Measurements from ENCODE around the gene TGM2. TPM values are rescaled to one million over a fixed set of nuclear protein-coding genes. Genes with fewer than 3 reads are reported as not detected.

The TGM2 gene
- total and polyA plus RNA-seq, 9 of the 15 experiments (the other 6 are each of a cell fraction or from before 2014, with no cell fraction given), result 5.5 to 78.5 (median 37.6) TPM

- Histone ChIP-seq H3K27ac (ENCODE audit: extremely low read depth, low read depth, low read length) (peak overlapping the region; percentile 47; the same call in 2 of the 3 replicates), H3K4me2 (ENCODE audit: insufficient read depth, low read length) (peak overlapping the region; percentile 39), H4K20me1 (replicated peaks; ENCODE audit: control insufficient read depth, insufficient read depth, low read length) (0 out of 2 replicates have a peak, but pooled peaks cover 5% of the 10 kb centered on the region), H3K4me3 (no peak overlapping the region), H2AFZ (ENCODE audit: low read depth, low read length) (peak overlapping the region; percentile 24; the same call in 1 of the 2 replicates), H3K36me3 (ENCODE audit: control insufficient read depth, insufficient read depth, low read length) (peaks cover 72% of the 10 kb centered on the region; the same call in 2 of the 3 replicates), H3K9me3 (replicated peaks; ENCODE audit: control insufficient read depth, insufficient read depth, low read depth, low read length) (no peaks in the 10 kb centered on the region), H3K27me3 (ENCODE audit: control insufficient read depth in 2 of 2, insufficient read depth in 2 of 2, low read length in 2 of 2) (no peaks in the 10 kb centered on the region), H3K9me1 (ENCODE audit: control insufficient read depth, insufficient read depth, low read length) (no peaks in the 10 kb centered on the region), H3K79me2 (ENCODE audit: control insufficient read depth, insufficient read depth, low read length) (no peaks in the 10 kb centered on the region), H3K4me1 (replicated peaks in 1 of 2; ENCODE audit: control insufficient read depth in 2 of 2, insufficient read depth in 2 of 2, low read length in 2 of 2) (peaks cover 16 to 31% of the 10 kb centered on the region in 2 experiments), H3K9ac (ENCODE audit: insufficient read depth in 1 of 2, low read depth in 2 of 2, low read length in 2 of 2) (peak overlapping the region; percentile 22 to 86; a peak in 2 of 4 replicates)
- FAIRE-seq (peak; percentile 80), ATAC-seq (peak; percentile 67), DNase-seq (ENCODE audit: extremely low read depth in 1 of 4, low spot score in 3 of 4) (peak; percentile 44 to 59 (median 58))
- ChIA-PET CTCF (ENCODE audit: low intra/inter-chr PET ratio) (no interaction called here), POLR2A (interaction anchor here (0.5 to 0.6 kb wide), 2 partner anchors 12 to 56 kb away, joined by 3 read pairs; no protein-coding TSS in a partner anchor)
- BruUV-seq (replicated peaks), result no TSS peak
- intact Hi-C loops (cut with micrococcal nuclease), result no loop called here
- in situ Hi-C loops (cut with MboI), result no loop called here
- 31% methylated on average over 8 of the region's 9 CpGs for WGBS (ENCODE audit: insufficient coverage, low coverage, missing lambda C conversion rate)
- TF ChIP-seq AFF1 (IDR thresholded peaks at IDR 0.05; ENCODE audit: low read depth in 1 of 2, partially characterized antibody in 2 of 2) (no peak), KDM4B (IDR thresholded peaks at IDR 0.05; ENCODE audit: borderline replicate concordance in 2 of 2, low read depth in 1 of 2) (no peak), KAT7 (CRISPR knock-in tag; IDR thresholded peaks at IDR 0.05; ENCODE audit: borderline replicate concordance) (no peak), ZNF175 (CRISPR knock-in tag; IDR thresholded peaks at IDR 0.05; ENCODE audit: low read depth) (0 out of 2 replicates have a peak, but pooled peaks have one; percentile 21), ZBTB34 (CRISPR knock-in tag; IDR thresholded peaks at IDR 0.05) (no peak), ASH1L (IDR thresholded peaks at IDR 0.05; ENCODE audit: borderline replicate concordance, low read depth, partially characterized antibody) (no peak), TEAD4 (IDR thresholded peaks at IDR 0.05; ENCODE audit: low read length) (peak; percentile 55), TEAD4 (CRISPR knock-in tag; IDR thresholded peaks at IDR 0.05; ENCODE audit: borderline replicate concordance) (no peak), HCFC1 (IDR thresholded peaks at IDR 0.05; ENCODE audit: low read depth, low read length) (no peak), GABPA (tag; conservative IDR thresholded peaks at IDR 0.05; ENCODE audit: low read depth) (0 out of 2 replicates have a peak, but pooled peaks have one; percentile 48), USF1 (CRISPR knock-in tag; IDR thresholded peaks at IDR 0.05) (0 out of 2 replicates have a peak, but pooled peaks have one; percentile 12), ETV1 (tag; conservative IDR thresholded peaks at IDR 0.05; ENCODE audit: low read depth) (peak; percentile 67), ARID1B (IDR thresholded peaks at IDR 0.05) (peak; percentile 23), LARP7 (IDR thresholded peaks at IDR 0.05) (no peak)
Observed at GRCh38 chr20:38134427-38135270, 30.4 kb downstream of the TGM2 start.
